Inflammatory macrophage treated with lipopolysaccharide for 4 hours (primary cell): ENCODE measurements around the gene KRTAP20-2.

Source experiments
- DNase-seq: peaks from one replicate; pipeline ENCODE4 v3.0.0-alpha.2; 2020

Gene KRTAP20-2

DNA sequence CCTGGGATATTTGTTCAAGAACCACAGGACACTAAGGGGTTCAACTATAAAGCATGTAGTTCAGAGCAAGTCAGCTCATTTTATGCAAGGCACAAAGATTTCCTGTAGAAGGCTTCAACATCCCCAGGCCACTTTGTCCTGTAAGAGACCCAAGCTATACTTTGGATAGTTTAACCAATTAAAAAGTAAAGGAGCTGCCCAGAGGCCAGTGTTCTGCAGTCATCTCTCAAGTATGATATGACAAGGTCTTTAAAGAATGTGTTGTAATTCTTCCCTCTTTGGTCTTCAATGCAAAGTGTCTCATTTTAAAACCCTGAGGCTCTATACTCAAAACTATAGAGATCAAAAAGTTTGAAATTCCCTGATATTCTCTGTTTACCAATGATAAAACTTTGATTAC lies 41.7 kb downstream of the KRTAP20-2 start:
- DNase-seq, result no peak

DNA sequence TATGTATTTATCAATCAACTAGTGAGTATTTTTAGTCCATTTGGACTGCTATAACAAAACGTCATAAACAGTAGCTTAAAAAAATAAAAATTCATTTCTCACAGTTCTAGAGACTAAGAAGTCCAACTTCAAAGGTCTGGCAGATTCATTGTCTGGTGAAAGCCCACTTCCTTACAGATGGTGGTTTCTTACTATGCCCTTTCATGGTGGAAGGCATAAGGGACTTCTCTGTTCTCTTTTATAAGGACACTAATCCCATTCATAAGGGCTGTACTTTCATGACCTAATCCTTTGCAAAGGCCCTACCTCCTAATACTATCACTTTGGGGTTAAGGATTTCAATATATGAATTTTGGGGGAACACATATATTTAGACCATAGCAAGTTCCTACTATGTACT lies 45.6 kb downstream of the KRTAP20-2 start:
- no peak for DNase-seq

DNA sequence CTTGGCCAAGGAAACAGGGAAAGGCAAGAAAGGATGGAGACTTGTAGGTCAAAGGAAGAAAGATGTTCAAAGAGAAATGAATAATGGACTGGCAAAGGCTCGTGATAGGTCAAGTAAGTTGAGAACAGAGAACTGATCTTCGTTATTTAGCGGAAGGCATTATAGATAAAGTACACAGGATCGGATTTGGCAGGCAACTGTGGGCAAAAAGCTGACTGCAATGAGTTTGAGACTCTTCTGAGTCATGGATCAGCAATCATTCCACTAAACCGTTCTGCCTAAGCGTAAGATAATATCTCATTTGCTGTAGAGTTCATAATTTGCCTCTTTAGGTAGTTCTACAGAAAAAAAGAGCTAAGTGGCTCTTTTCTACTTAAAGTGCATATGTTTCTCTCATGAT lies 49.5 kb downstream of the KRTAP20-2 start:
- DNase-seq, result no peak
